Neutrophil (primary cell): ENCODE data around the gene CROCC2.

Experiments
- H3K27ac ChIP-seq: fragments of 200-600 bp; sonication (generic); 2 replicates; pipeline ENCODE4 v1.5.1; 2016; ENCODE audit warnings: mild to moderate bottlenecking, moderate library complexity
- H3K27me3 ChIP-seq: fragments of 200-600 bp; sonication (generic); 2 replicates; pipeline ENCODE4 v1.6.0; 2016; ENCODE audit warnings: mild to moderate bottlenecking
- H3K36me3 ChIP-seq: fragments of 200-600 bp; sonication (generic); 2 replicates; pipeline ENCODE4 v1.5.1; 2017
- H3K4me1 ChIP-seq, 2 experiments: fragments of 200-600 bp in 1 of 2; sonication (generic) in 1 of 2; 1 replicate in 1 of 2; 2 replicates in 1 of 2; pipeline versions ENCODE4 v1.5.1 to v1.6.1; 2013 to 2016; ENCODE audit warnings: low read depth in 1 of 2, low read length in 1 of 2, mild to moderate bottlenecking in 1 of 2, moderate library complexity in 1 of 2; ENCODE audit not compliant: control insufficient read depth in 1 of 2, insufficient read depth in 1 of 2
- H3K4me3 ChIP-seq, 2 experiments: fragments of 200-600 bp in 1 of 2; sonication (generic) in 1 of 2; 1 replicate in 1 of 2; 2 replicates in 1 of 2; pipeline ENCODE4 v1.5.1; 2013 to 2016; ENCODE audit warnings: low read depth in 1 of 2, low read length in 1 of 2, mild to moderate bottlenecking in 1 of 2, moderate library complexity in 1 of 2
- H3K9me3 ChIP-seq: fragments of 200-600 bp; sonication (generic); 2 replicates; pipeline ENCODE4 v1.5.1; 2016
- TF ChIP-seq, protein P1 (sequence below): fragments of 200-600 bp; sonication (generic); IDR thresholded peaks from 2 replicates; pipeline ENCODE4 v1.5.1; 2016; ENCODE audit warnings: antibody characterized with exemption

Gene CROCC2

DNA sequence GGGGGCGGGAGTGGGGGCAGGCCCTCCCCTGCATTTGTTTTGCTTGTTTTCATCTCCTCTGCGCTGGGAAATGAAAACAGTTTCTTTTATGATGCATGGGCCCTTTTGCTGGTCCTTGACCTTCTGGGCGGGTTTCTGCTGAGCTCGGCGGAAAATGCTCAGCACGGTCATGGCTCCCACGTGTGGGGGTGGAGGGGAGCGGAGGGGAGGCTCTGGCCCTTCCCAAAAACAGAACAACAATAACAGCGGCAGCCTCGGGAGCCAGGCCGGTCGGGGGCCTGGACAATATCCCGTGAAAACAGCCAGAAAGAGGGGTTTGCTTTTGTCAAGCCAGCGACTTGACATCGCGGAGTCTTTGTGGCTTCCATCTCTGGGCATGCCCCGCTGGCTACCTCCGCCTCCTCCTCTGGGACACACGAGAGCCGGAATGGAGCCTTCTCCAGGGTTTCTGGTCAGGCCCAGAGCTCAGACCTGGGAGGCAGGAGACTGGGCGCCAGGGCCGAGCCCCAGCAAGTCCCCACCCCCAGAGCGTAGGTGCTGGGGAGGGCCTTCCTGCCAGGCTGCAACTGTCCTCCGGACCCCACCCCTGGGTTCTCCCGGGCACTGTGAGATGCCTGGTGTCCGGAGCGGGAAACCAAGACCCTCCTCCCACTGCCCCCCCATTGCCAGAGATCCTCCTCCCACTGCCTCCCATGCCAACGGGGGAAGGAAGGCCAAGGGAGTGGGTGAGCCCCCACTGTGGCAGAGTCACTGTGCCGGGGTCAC, 56.3 kb downstream of the CROCC2 start:
- peaks cover 5% of the 10 kb centered on the region for H3K27me3 ChIP-seq
- peaks cover 0 to 8% of the 10 kb centered on the region in 2 experiments for H3K4me1 ChIP-seq
- H3K27ac ChIP-seq, result no peak overlapping the region
- no peaks in the 10 kb centered on the region for H3K9me3 ChIP-seq
- H3K4me3 ChIP-seq, result no peak overlapping the region
- no peaks in the 10 kb centered on the region for H3K36me3 ChIP-seq
- TF ChIP-seq, protein P1, sequence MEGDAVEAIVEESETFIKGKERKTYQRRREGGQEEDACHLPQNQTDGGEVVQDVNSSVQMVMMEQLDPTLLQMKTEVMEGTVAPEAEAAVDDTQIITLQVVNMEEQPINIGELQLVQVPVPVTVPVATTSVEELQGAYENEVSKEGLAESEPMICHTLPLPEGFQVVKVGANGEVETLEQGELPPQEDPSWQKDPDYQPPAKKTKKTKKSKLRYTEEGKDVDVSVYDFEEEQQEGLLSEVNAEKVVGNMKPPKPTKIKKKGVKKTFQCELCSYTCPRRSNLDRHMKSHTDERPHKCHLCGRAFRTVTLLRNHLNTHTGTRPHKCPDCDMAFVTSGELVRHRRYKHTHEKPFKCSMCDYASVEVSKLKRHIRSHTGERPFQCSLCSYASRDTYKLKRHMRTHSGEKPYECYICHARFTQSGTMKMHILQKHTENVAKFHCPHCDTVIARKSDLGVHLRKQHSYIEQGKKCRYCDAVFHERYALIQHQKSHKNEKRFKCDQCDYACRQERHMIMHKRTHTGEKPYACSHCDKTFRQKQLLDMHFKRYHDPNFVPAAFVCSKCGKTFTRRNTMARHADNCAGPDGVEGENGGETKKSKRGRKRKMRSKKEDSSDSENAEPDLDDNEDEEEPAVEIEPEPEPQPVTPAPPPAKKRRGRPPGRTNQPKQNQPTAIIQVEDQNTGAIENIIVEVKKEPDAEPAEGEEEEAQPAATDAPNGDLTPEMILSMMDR, result no peak

DNA sequence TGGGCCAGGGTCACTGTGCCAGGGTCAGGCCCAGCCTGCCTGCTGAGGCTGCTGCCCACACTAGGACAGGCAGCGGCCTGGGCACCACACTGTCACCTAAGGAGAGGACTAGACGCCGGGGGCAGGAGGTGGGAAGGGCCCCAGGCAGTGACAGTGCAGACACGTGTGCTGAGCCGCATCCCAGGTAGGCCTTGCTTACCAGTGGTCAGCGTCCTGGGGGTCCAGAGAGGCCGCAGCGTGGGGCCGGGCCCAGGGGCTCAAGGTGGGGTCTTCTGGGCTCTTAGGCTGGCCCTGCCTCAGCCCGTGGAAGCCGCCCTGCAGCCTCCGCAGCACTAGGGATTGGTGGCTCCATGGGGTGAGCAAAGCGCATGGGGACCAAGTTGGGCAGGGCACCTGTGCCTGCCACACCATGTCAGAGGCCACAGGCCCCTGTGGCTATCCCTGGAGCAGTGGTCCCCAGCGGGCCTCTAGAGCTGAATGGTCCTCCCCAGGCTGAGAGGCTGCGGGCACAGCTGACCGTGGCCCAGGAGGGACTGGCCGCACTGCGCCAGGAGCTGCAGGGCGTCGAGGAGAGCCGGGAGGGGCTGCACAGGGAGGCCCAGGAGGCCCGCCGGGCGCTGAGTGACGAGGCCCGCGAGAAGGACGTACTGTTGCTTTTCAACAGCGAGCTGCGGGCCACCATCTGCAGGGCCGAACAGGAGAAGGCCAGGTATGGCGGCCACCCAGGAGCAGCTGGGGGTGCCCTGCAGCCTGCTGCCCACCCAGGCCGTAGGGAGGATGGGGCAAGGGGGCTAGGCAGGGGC, 57.1 kb downstream of the CROCC2 start:
- Histone ChIP-seq H3K27me3 (peaks cover 5% of the 10 kb centered on the region), H3K4me3 (no peak overlapping the region), H3K27ac (no peak overlapping the region), H3K36me3 (no peaks in the 10 kb centered on the region), H3K4me1 (peaks cover 0 to 8% of the 10 kb centered on the region in 2 experiments), H3K9me3 (no peaks in the 10 kb centered on the region)
- TF ChIP-seq, protein P1, result no peak

DNA sequence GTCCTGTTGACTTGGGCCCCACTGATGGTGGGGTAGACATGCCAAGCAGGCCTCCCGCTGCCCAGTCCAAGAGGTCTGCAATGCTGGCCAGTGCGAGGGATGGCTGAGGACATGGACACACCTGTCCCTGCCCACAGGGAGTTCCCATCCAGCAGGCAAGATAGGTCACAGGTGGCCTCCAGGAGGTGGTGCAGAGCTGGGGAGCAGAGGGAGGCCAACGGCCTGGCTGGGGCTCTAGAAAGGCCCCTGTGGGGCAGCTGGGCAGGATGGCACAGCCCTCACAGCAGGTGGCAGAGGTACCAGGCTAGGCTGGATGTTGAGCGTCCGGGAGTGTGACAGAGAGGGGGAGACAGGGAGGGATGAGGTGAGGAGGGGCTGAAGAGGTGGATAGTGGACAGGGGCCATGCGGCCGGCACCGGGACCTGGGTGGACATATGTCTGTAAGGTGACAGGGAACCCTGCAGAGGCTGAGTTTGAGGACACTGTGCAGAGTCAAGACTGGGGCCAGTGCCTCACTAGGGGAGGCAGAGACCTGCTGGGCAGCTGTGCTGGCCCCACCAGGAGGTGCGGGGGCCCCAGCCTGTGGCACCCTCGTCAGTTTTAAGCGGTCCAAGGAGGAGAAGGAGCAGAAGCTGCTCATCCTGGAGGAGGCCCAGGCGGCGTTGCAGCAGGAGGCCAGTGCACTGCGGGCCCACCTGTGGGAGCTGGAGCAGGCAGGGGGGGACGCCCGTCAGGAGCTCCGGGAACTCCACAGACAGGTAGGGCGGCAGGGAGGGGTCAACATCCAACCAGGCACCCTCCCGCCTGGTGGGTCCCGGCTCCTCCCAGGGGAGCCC, 58.0 kb downstream of the CROCC2 start:
- Histone ChIP-seq H3K27ac (no peak overlapping the region), H3K9me3 (no peaks in the 10 kb centered on the region), H3K36me3 (no peaks in the 10 kb centered on the region), H3K27me3 (peaks cover 5% of the 10 kb centered on the region), H3K4me1 (peaks cover 0 to 8% of the 10 kb centered on the region in 2 experiments), H3K4me3 (no peak overlapping the region)
- TF ChIP-seq, protein P1, result no peak

DNA sequence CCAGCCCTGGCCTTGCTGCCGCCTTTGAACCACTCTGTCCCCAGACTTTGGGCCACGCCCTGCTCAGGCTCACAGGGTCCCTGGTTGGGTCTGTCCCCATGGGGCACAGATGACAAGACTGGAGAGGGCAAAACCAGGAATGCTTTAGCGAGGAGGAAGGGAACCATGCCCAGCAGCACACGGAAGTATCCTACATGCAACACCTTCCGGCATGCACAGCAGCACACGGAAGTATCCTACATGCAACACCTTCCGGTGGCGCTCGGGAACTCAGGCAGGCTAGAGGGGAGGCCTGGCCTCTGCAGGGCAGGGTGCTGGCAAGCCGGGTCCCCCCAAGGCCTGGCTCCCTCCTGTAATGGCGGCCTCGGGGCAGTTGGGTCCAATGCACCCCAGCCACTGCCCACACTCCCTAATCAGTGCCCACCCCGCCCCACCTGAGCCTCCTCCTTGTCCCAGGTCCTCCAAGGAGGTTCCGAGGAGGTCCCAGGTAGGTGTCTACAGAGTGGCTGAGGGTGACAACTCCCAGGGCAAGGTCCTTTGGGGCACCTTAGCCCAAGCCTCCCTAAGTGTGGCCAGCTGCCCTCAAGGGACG, 58.7 kb downstream of the CROCC2 start:
- H3K4me3 ChIP-seq, result no peak overlapping the region
- peaks cover 5% of the 10 kb centered on the region for H3K27me3 ChIP-seq
- TF ChIP-seq, protein P1, result no peak
- peaks cover 0 to 8% of the 10 kb centered on the region in 2 experiments for H3K4me1 ChIP-seq
- H3K27ac ChIP-seq, result no peak overlapping the region
- no peaks in the 10 kb centered on the region for H3K36me3 ChIP-seq
- no peaks in the 10 kb centered on the region for H3K9me3 ChIP-seq

DNA sequence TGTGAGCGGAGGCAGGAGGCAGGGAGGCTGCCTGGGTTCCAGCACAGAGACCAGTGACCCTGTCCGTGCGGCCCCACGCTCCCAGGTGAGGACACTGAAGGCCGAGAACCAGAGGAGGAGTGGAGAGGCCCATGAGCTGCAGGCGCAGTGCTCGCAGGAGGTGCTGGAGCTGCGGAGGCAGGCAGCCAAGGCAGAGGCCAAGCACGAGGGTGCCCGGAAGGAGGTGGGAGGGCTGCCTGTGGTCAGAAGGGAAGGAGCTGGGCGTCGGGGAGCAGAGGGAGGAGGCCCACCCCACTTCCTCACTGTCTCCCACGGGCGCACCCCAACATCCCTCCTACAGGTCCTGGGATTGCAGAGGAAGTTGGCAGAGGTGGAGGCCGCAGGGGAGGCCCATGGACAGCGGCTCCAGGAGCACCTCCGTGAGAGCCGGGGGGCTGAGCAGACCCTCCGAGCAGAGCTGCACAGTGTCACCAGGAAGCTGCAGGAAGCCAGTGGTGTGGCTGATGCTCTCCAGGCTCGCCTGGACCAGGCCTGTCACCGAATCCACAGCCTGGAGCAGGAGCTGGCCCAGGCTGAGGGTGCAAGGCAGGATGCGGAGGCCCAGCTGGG, 59.3 kb downstream of the CROCC2 start:
- TF ChIP-seq, protein P1, result no peak
- H3K36me3 ChIP-seq, result no peaks in the 10 kb centered on the region
- H3K4me1 ChIP-seq, result peaks cover 0 to 7% of the 10 kb centered on the region in 2 experiments
- no peak overlapping the region for H3K27ac ChIP-seq
- H3K9me3 ChIP-seq, result no peaks in the 10 kb centered on the region
- peaks cover 5% of the 10 kb centered on the region for H3K27me3 ChIP-seq
- H3K4me3 ChIP-seq, result no peak overlapping the region
